Measurements from ENCODE around the gene GRAP2. TPM values are rescaled to one million over a fixed set of nuclear protein-coding genes. Genes with fewer than 3 reads are reported as not detected.

Gene GRAP2
- total and polyA plus RNA-seq, 2 of the 8 experiments (the other 6 are each of a cell fraction or from before 2014, with no cell fraction given), result 0.08 TPM; not detected in 1

DNA sequence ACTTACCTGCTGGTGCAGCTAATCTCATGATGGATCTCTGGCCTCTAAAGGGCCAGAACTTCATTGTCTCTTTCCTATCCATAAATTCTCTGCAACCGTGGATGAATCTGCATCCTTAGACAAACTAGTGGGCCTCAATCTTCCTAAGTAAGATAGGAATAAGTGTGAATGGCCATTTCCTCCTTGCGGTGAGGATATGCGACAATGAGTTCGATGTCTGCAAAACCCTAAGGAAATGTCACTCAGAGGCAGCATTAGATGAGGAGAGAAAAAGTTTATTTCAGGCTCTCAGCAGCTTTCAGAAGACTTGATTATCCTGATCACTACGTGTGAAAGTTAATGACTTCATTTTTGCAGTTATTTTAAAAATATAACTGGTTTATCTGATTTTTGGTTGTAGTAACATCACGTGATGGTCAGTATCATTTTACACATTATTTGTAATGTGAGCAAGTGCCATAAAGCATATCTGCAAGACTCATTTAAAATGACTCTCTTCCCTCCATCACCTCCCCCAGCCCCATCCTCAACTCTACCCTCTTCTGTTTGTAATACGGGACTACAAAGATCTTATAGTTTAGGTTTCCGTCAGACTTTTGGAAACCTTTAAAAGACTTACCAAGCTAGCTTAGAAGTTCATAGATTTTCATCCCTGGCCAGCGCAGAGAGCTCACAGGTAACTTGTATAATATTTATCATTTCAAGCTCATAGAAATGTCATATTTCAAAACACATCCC, 10.2 kb downstream of the GRAP2 start (continued):
- TF ChIP-seq, protein P1, sequence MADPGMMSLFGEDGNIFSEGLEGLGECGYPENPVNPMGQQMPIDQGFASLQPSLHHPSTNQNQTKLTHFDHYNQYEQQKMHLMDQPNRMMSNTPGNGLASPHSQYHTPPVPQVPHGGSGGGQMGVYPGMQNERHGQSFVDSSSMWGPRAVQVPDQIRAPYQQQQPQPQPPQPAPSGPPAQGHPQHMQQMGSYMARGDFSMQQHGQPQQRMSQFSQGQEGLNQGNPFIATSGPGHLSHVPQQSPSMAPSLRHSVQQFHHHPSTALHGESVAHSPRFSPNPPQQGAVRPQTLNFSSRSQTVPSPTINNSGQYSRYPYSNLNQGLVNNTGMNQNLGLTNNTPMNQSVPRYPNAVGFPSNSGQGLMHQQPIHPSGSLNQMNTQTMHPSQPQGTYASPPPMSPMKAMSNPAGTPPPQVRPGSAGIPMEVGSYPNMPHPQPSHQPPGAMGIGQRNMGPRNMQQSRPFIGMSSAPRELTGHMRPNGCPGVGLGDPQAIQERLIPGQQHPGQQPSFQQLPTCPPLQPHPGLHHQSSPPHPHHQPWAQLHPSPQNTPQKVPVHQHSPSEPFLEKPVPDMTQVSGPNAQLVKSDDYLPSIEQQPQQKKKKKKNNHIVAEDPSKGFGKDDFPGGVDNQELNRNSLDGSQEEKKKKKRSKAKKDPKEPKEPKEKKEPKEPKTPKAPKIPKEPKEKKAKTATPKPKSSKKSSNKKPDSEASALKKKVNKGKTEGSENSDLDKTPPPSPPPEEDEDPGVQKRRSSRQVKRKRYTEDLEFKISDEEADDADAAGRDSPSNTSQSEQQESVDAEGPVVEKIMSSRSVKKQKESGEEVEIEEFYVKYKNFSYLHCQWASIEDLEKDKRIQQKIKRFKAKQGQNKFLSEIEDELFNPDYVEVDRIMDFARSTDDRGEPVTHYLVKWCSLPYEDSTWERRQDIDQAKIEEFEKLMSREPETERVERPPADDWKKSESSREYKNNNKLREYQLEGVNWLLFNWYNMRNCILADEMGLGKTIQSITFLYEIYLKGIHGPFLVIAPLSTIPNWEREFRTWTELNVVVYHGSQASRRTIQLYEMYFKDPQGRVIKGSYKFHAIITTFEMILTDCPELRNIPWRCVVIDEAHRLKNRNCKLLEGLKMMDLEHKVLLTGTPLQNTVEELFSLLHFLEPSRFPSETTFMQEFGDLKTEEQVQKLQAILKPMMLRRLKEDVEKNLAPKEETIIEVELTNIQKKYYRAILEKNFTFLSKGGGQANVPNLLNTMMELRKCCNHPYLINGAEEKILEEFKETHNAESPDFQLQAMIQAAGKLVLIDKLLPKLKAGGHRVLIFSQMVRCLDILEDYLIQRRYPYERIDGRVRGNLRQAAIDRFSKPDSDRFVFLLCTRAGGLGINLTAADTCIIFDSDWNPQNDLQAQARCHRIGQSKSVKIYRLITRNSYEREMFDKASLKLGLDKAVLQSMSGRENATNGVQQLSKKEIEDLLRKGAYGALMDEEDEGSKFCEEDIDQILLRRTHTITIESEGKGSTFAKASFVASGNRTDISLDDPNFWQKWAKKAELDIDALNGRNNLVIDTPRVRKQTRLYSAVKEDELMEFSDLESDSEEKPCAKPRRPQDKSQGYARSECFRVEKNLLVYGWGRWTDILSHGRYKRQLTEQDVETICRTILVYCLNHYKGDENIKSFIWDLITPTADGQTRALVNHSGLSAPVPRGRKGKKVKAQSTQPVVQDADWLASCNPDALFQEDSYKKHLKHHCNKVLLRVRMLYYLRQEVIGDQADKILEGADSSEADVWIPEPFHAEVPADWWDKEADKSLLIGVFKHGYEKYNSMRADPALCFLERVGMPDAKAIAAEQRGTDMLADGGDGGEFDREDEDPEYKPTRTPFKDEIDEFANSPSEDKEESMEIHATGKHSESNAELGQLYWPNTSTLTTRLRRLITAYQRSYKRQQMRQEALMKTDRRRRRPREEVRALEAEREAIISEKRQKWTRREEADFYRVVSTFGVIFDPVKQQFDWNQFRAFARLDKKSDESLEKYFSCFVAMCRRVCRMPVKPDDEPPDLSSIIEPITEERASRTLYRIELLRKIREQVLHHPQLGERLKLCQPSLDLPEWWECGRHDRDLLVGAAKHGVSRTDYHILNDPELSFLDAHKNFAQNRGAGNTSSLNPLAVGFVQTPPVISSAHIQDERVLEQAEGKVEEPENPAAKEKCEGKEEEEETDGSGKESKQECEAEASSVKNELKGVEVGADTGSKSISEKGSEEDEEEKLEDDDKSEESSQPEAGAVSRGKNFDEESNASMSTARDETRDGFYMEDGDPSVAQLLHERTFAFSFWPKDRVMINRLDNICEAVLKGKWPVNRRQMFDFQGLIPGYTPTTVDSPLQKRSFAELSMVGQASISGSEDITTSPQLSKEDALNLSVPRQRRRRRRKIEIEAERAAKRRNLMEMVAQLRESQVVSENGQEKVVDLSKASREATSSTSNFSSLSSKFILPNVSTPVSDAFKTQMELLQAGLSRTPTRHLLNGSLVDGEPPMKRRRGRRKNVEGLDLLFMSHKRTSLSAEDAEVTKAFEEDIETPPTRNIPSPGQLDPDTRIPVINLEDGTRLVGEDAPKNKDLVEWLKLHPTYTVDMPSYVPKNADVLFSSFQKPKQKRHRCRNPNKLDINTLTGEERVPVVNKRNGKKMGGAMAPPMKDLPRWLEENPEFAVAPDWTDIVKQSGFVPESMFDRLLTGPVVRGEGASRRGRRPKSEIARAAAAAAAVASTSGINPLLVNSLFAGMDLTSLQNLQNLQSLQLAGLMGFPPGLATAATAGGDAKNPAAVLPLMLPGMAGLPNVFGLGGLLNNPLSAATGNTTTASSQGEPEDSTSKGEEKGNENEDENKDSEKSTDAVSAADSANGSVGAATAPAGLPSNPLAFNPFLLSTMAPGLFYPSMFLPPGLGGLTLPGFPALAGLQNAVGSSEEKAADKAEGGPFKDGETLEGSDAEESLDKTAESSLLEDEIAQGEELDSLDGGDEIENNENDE (IDR thresholded peaks at IDR 0.05; ENCODE audit: insufficient replicate concordance, low read length), result no peak
- TF ChIP-seq CHD2 (IDR thresholded peaks at IDR 0.05; ENCODE audit: low read length) (no peak), POLR2A (IDR thresholded peaks at IDR 0.05; ENCODE audit: control extremely low read depth in 1 of 2, low read depth in 2 of 2, low read length in 2 of 2) (no peak), SIX5 (IDR thresholded peaks at IDR 0.05; ENCODE audit: low read depth, low read length) (no peak), SP2 (IDR thresholded peaks at IDR 0.05; ENCODE audit: low read length) (no peak)
- TF ChIP-seq, protein P2, sequence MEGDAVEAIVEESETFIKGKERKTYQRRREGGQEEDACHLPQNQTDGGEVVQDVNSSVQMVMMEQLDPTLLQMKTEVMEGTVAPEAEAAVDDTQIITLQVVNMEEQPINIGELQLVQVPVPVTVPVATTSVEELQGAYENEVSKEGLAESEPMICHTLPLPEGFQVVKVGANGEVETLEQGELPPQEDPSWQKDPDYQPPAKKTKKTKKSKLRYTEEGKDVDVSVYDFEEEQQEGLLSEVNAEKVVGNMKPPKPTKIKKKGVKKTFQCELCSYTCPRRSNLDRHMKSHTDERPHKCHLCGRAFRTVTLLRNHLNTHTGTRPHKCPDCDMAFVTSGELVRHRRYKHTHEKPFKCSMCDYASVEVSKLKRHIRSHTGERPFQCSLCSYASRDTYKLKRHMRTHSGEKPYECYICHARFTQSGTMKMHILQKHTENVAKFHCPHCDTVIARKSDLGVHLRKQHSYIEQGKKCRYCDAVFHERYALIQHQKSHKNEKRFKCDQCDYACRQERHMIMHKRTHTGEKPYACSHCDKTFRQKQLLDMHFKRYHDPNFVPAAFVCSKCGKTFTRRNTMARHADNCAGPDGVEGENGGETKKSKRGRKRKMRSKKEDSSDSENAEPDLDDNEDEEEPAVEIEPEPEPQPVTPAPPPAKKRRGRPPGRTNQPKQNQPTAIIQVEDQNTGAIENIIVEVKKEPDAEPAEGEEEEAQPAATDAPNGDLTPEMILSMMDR (IDR thresholded peaks at IDR 0.05; ENCODE audit: control extremely low read depth in 1 of 3, insufficient read depth in 1 of 3, low read depth in 1 of 3, low read length in 3 of 3), result no peak

Data from H1 (cell line).